ENCODE results near the gene MED13.

DNA sequence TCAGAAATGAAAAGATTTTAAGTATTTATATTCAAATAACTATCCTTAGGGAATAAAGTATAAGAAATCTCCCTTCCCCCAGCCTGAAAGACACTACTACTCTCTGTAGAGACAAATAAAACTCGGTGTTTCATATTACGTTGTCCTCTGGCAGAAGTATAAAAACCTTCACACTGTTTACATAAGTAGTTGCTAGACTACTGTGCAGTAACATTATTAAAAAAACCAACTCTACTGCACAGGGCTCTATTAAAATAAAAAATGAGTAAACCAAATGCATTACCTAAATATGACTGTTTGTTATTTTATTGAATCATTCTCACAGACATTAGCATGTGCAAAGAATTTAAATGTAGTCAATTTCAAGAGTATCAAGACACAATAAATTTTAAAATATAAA lies 67.4 kb downstream of the MED13 start:
- TF ChIP-seq, protein P1, sequence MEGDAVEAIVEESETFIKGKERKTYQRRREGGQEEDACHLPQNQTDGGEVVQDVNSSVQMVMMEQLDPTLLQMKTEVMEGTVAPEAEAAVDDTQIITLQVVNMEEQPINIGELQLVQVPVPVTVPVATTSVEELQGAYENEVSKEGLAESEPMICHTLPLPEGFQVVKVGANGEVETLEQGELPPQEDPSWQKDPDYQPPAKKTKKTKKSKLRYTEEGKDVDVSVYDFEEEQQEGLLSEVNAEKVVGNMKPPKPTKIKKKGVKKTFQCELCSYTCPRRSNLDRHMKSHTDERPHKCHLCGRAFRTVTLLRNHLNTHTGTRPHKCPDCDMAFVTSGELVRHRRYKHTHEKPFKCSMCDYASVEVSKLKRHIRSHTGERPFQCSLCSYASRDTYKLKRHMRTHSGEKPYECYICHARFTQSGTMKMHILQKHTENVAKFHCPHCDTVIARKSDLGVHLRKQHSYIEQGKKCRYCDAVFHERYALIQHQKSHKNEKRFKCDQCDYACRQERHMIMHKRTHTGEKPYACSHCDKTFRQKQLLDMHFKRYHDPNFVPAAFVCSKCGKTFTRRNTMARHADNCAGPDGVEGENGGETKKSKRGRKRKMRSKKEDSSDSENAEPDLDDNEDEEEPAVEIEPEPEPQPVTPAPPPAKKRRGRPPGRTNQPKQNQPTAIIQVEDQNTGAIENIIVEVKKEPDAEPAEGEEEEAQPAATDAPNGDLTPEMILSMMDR (IDR thresholded peaks at IDR 0.05), result no peak
- TF ChIP-seq EP300 (IDR thresholded peaks at IDR 0.05) (no peak), POLR2A (IDR thresholded peaks at IDR 0.05) (no peak)
